GM13977 (cell line): ENCODE data around the gene BRIP1.
"Not testable (repeated sequence)": the region's sequence is repeated elsewhere in the genome, so short reads cannot be mapped to it uniquely, and the experiment has no call there.

Experiments
- DNase-seq: peaks from one replicate; pipeline ENCODE4 v3.0.0; 2012; ENCODE audit warnings: low spot score
- CTCF ChIP-seq: IDR thresholded peaks from 2 replicates; pipeline ENCODE4 v1.5.1; 2012; ENCODE audit warnings: mild to moderate bottlenecking, control low read depth; ENCODE audit not compliant: insufficient read depth; ENCODE audit errors: extremely low read depth, missing control alignments
- in situ Hi-C: fragments of 300-500 bp; cut with MboI; formaldehyde crosslinking; loops from one replicate; pipeline ENCODE4 v1.12.0; 2022; ENCODE audit warnings: low sequenced_read_pairs, low pct_unique_long_range_greater_than_20kb, mixed read lengths, inconsistent platforms; ENCODE audit not compliant: unreplicated experiment

Gene BRIP1

GRCh38 chr17:61825448-61826137 is 37.7 kb downstream of the BRIP1 start:
- in situ Hi-C loops: loop anchor here (25.0 kb wide), 1 partner anchor 413 kb away; no protein-coding TSS in a partner anchor
- DNase-seq: no peak
- TF ChIP-seq CTCF: no peak

GRCh38 chr17:61822326-61823285 is 40.7 kb downstream of the BRIP1 start:
- TF ChIP-seq CTCF: no peak
- no peak for DNase-seq
- in situ Hi-C loops: no loop called here

GRCh38 chr17:61821655-61822054 is 41.7 kb downstream of the BRIP1 start:
- DNase-seq: no peak
- no peak for TF ChIP-seq CTCF
- in situ Hi-C loops: no loop called here

- DNase-seq, in situ Hi-C loops: not testable (repeated sequence)
Observed at GRCh38 chr17:61819265-61819664, 44.1 kb downstream of the BRIP1 start.

GRCh38 chr17:61818225-61818624 is 45.1 kb downstream of the BRIP1 start:
- no peak for TF ChIP-seq CTCF
- in situ Hi-C loops: no loop called here
- DNase-seq: no peak

- in situ Hi-C loops: no loop called here
- no peak for DNase-seq
- TF ChIP-seq CTCF: no peak
Observed at GRCh38 chr17:61817452-61817851, 45.9 kb downstream of the BRIP1 start.

- DNase-seq: no peak
- in situ Hi-C loops: no loop called here
- TF ChIP-seq CTCF: no peak
Observed at GRCh38 chr17:61816538-61816937, 46.8 kb downstream of the BRIP1 start.
